OCI-LY1 (cell line): ENCODE results near the gene RAPGEF1.

Experiments
- H2AFZ ChIP-seq: fragments of 200-600 bp; sonication (generic), shearing (Covaris generic); 2 replicates; pipeline ENCODE4 v1.6.0; 2014; ENCODE audit warnings: antibody characterized with exemption, mild to moderate bottlenecking, low read length
- H3F3A ChIP-seq: fragments of 200-600 bp; sonication (generic), shearing (Covaris generic); 2 replicates; pipeline ENCODE4 v1.6.0; 2014; ENCODE audit warnings: mild to moderate bottlenecking, antibody characterized with exemption, low read length, moderate library complexity; ENCODE audit not compliant: insufficient read depth
- H3K27ac ChIP-seq: fragments of 200-600 bp; sonication (generic); 2 replicates; pipeline ENCODE4 v1.5.1; 2014; ENCODE audit warnings: low read length, mixed run types, mild to moderate bottlenecking, low read depth; ENCODE audit not compliant: poor library complexity, severe bottlenecking
- H3K27me3 ChIP-seq: fragments of 200-600 bp; sonication (generic); 2 replicates; pipeline ENCODE4 v1.6.0; 2014; ENCODE audit warnings: antibody characterized with exemption, mild to moderate bottlenecking, low read length, moderate library complexity; ENCODE audit not compliant: insufficient read depth
- H3K36me3 ChIP-seq: fragments of 200-600 bp; sonication (generic); 2 replicates; pipeline ENCODE4 v1.6.1; 2014; ENCODE audit warnings: mild to moderate bottlenecking, antibody characterized with exemption, low read length, moderate library complexity, mixed read lengths; ENCODE audit not compliant: insufficient read depth
- H3K4me1 ChIP-seq: fragments of 200-600 bp; sonication (generic); 2 replicates; pipeline ENCODE4 v1.5.1; 2014; ENCODE audit warnings: mild to moderate bottlenecking, low read length, moderate library complexity; ENCODE audit not compliant: insufficient read depth, severe bottlenecking
- H3K4me2 ChIP-seq: fragments of 200-600 bp; sonication (generic), shearing (Covaris generic); 2 replicates; pipeline ENCODE4 v1.6.1; 2014; ENCODE audit warnings: low read length
- H3K4me3 ChIP-seq: fragments of 200-600 bp; sonication (generic); 2 replicates; pipeline ENCODE4 v1.5.1; 2014; ENCODE audit warnings: low read length, low read depth, mild to moderate bottlenecking, mixed read lengths; ENCODE audit not compliant: poor library complexity, severe bottlenecking
- H3K79me2 ChIP-seq: fragments of 200-600 bp; shearing (Covaris generic); 2 replicates; pipeline ENCODE4 v1.6.1; 2016; ENCODE audit warnings: mixed run types, low read length, mixed read lengths; ENCODE audit not compliant: insufficient read depth
- H3K9ac ChIP-seq: fragments of 200-600 bp; sonication (generic), shearing (Covaris generic); 2 replicates; pipeline ENCODE4 v1.6.1; 2014; ENCODE audit warnings: mild to moderate bottlenecking, low read length, mixed read lengths
- H3K9me2 ChIP-seq: fragments of 200-600 bp; sonication (generic), shearing (Covaris generic); 2 replicates; pipeline ENCODE4 v1.6.1; 2014; ENCODE audit warnings: low read depth, mild to moderate bottlenecking, low read length, mixed read lengths
- H3K9me3 ChIP-seq: fragments of 200-600 bp; shearing (Covaris generic); 2 replicates; pipeline ENCODE4 v1.6.1; 2014; ENCODE audit warnings: low read length, mixed read lengths
- H4K20me1 ChIP-seq: fragments of 200-600 bp; sonication (generic), shearing (Covaris generic); 2 replicates; pipeline ENCODE4 v1.6.0; 2016; ENCODE audit warnings: mild to moderate bottlenecking, low read length; ENCODE audit not compliant: insufficient read depth
- CTCF ChIP-seq: fragments of 200-600 bp; sonication (generic), shearing (Covaris generic); IDR thresholded peaks from 2 replicates; pipeline ENCODE4 v1.5.1; 2017; ENCODE audit warnings: mild to moderate bottlenecking, antibody characterized with exemption, low read length, moderate library complexity, mixed read lengths
- EZH2 ChIP-seq: fragments of 200-600 bp; sonication (generic), shearing (Covaris generic); IDR thresholded peaks from 2 replicates; pipeline ENCODE4 v1.8.0; 2017; ENCODE audit warnings: borderline replicate concordance, mixed run types, mild to moderate bottlenecking, antibody characterized with exemption, low read length, moderate library complexity, mixed read lengths

Gene RAPGEF1

GRCh38 chr9:131591845-131592208, 148.0 kb downstream of the RAPGEF1 start:
- H3K9me3 ChIP-seq: no peaks in the 10 kb centered on the region
- H3K27me3 ChIP-seq: no peaks in the 10 kb centered on the region
- H2AFZ ChIP-seq: no peak overlapping the region
- no peak overlapping the region for H3K9ac ChIP-seq
- no peak overlapping the region for H3K4me2 ChIP-seq
- no peak overlapping the region for H3K27ac ChIP-seq
- no peaks in the 10 kb centered on the region for H3K79me2 ChIP-seq
- H4K20me1 ChIP-seq: no peaks in the 10 kb centered on the region
- no peaks in the 10 kb centered on the region for H3F3A ChIP-seq
- no peaks in the 10 kb centered on the region for H3K4me1 ChIP-seq
- peaks cover 94% of the 10 kb centered on the region for H3K36me3 ChIP-seq
- no peak for TF ChIP-seq EZH2
- TF ChIP-seq CTCF: no peak
- H3K9me2 ChIP-seq: no peaks in the 10 kb centered on the region
- no peak overlapping the region for H3K4me3 ChIP-seq

- Histone ChIP-seq H3F3A (no peaks in the 10 kb centered on the region), H4K20me1 (no peaks in the 10 kb centered on the region), H3K4me1 (no peaks in the 10 kb centered on the region), H3K36me3 (peaks cover 87% of the 10 kb centered on the region), H3K79me2 (no peaks in the 10 kb centered on the region), H3K9me3 (no peaks in the 10 kb centered on the region), H3K4me3 (no peak overlapping the region), H3K9ac (no peak overlapping the region), H2AFZ (no peak overlapping the region), H3K9me2 (no peaks in the 10 kb centered on the region), H3K4me2 (no peak overlapping the region), H3K27me3 (no peaks in the 10 kb centered on the region), H3K27ac (no peak overlapping the region)
- TF ChIP-seq EZH2 (no peak), CTCF (peak; percentile 79)
These were observed 148.7 kb downstream of the RAPGEF1 start for GRCh38 chr9:131590907-131591844.

GRCh38 chr9:131590449-131590848, 149.4 kb downstream of the RAPGEF1 start:
- H3K9me3 ChIP-seq: no peaks in the 10 kb centered on the region
- no peaks in the 10 kb centered on the region for H3F3A ChIP-seq
- no peaks in the 10 kb centered on the region for H3K9me2 ChIP-seq
- no peak overlapping the region for H3K27ac ChIP-seq
- no peaks in the 10 kb centered on the region for H3K79me2 ChIP-seq
- no peak overlapping the region for H3K4me2 ChIP-seq
- TF ChIP-seq EZH2 (no peak), CTCF (no peak)
- H3K9ac ChIP-seq: no peak overlapping the region
- H3K36me3 ChIP-seq: peaks cover 84% of the 10 kb centered on the region
- no peak overlapping the region for H3K4me3 ChIP-seq
- no peaks in the 10 kb centered on the region for H3K27me3 ChIP-seq
- no peaks in the 10 kb centered on the region for H4K20me1 ChIP-seq
- H2AFZ ChIP-seq: no peak overlapping the region
- H3K4me1 ChIP-seq: no peaks in the 10 kb centered on the region
